ENCODE data around the gene ARHGEF18.
"Not testable (repeated sequence)": the region's sequence is repeated elsewhere in the genome, so short reads cannot be mapped to it uniquely, and the experiment has no call there.

The ARHGEF18 gene

GRCh38 chr19:7348587-7349230 lies at the start of gene ARHGEF18:
Gene ARHGEF18, plus strand, starts transcription at chr19:7348937. Its CDS starts 13,954 bp downstream, at chr19:7362891.
- DNase-seq (ENCODE audit: extremely low spot score, insufficient read length, low read depth): no peak
- peak; percentile 83 for FAIRE-seq

GRCh38 chr19:7301525-7301924 lies 47.2 kb upstream of the ARHGEF18 start:
- FAIRE-seq (no peak), DNase-seq (ENCODE audit: extremely low spot score, insufficient read length, low read depth) (no peak)

- DNase-seq (ENCODE audit: extremely low spot score, insufficient read length, low read depth): no peak
- no peak for FAIRE-seq
Observed at GRCh38 chr19:7303470-7303869, 45.3 kb upstream of the ARHGEF18 start.

DNA sequence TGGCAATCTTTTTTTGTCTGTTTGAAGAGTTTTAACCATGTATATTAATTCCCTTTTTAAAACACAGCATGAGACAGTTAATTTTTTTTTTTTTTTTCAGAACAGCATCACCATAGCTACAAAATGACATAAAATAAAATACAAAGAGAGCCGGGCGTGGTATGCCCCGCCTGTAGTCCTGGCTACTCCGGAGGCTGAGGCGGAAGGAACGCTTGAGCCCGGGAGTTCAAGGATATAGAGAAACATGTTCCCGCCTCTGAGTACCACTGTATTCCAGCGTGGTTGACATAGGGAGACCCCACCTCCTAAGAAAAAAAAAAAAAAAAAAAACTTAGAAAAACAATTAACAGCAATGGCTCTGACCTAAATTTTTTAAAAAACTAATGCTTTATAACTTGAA lies 44.5 kb upstream of the ARHGEF18 start:
- FAIRE-seq (no peak), DNase-seq (ENCODE audit: extremely low spot score, insufficient read length, low read depth) (no peak)

GRCh38 chr19:7307590-7308218 lies 41.0 kb upstream of the ARHGEF18 start:
- no peak for FAIRE-seq
- no peak for DNase-seq (ENCODE audit: extremely low spot score, insufficient read length, low read depth)

GRCh38 chr19:7308327-7308726 lies 40.4 kb upstream of the ARHGEF18 start:
- FAIRE-seq; DNase-seq (ENCODE audit: extremely low spot score, insufficient read length, low read depth): not testable (repeated sequence)

DNA sequence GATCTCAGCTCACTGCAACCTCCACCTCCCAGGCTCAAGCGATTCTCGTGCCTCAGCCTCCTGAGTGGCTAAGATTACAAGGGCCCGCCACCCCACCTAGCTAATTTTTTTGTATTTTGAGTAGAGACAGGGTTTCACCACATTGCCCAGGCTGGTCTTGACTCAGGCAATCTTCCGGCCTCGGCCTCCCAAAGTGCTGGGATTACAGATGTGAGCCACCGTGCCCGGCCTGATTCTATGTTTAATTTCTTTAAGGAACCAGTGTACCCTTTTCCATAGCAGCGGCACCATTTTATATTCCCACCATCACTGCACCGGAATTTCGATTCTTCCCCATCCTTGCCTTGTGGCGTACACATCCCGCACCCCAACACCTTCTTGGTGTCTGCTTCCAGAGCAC lies 36.8 kb upstream of the ARHGEF18 start:
- DNase-seq (ENCODE audit: extremely low spot score, insufficient read length, low read depth): no peak
- FAIRE-seq: no peak

DNA sequence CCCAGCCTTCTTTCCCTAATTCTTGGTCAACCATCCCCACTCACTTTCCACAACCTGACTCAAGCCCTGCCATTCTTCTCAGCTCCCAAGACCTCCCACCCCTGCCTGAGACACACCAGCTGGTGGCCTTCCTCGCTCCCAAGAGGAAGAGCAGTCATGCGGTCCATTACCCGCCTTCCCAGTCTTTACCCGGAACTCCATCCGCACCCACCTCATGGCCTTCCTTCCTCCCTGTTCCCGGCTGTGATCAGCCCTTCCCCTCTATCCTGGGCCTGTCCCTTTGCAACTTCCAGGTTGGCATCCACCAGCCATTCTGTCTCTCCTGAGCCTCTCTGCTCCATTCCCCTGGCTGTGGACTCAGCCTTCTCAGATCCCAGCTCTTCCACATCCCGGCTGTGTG lies 35.9 kb upstream of the ARHGEF18 start:
- DNase-seq (ENCODE audit: extremely low spot score, insufficient read length, low read depth): no peak
- FAIRE-seq: no peak

DNA sequence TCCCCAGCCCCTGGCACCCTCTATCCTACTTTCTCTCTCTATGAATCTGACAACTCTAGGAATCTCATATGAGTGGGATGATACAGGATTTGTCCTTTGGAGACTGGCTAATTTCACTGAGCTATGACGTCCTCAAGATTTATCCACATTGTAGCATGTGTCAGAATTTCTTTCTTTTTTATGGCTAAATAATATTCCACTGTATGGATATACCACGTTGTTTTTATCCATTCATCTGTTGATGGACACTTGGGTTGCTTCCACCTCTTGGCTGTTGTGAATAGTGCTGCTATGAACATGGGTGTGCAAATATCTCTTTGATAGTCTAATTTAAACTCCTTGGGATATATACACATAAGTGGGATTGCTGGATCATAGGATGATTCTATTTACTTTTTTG lies 30.6 kb upstream of the ARHGEF18 start:
- FAIRE-seq (no peak), DNase-seq (ENCODE audit: extremely low spot score, insufficient read length, low read depth) (no peak)

DNA sequence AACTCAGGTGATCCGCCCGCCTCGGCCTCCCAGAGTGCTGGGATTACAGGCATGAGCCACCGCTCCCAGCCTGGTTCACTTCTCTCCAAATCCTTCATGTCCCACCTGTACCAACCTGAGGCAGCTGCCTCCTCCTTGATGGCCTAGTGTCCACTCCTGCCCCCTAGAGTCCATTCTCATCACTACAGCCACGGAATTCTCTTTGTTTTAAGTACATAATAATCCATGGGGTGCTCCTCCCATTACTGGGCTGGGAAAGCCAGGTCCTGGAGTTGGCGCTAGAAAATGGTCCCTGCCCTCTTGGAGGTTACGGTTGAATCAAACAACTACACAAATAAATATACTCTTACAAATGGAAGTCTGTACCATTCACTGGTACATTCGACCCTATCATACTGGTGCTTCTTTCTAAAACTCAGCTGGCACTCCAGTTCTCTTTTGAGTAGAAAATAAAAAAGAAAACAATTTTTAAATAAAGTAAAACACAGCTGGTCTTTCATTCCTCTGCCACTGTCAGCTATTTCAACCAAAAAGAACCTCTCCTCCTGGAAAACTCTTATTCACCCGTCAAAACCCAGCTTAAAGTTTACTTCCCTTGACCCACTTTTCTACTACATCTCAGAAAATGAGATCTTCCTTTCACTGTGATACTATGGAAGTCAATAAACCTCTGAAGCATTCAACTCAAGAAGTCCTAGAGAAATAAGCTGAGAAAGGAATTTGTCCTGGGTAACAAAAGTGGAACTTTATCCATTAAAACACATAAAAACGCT lies 22.4 kb upstream of the ARHGEF18 start:
- FAIRE-seq: no peak
- no peak for DNase-seq (ENCODE audit: extremely low spot score, insufficient read length, low read depth)

DNA sequence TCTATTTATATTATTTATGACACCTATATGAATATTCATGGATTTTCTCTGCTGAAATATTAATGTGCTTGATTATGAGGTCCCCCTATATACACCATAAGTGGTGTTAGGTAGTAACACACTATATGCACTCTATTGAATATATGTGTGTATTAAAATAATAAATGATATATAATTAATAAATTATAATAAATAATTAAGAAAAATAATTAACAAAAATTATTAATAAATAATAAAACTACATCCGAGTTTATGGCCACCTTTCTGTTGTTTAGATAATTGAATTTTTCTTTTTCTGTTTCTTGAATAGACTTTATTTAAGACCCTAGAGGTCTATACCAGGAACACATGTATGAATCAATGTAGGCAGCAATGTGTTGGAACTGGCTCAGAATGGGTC lies 20.9 kb upstream of the ARHGEF18 start:
- DNase-seq (ENCODE audit: extremely low spot score, insufficient read length, low read depth) (no peak), FAIRE-seq (no peak)

GRCh38 chr19:7328647-7329046 lies 20.1 kb upstream of the ARHGEF18 start:
- no peak for DNase-seq (ENCODE audit: extremely low spot score, insufficient read length, low read depth)

DNA sequence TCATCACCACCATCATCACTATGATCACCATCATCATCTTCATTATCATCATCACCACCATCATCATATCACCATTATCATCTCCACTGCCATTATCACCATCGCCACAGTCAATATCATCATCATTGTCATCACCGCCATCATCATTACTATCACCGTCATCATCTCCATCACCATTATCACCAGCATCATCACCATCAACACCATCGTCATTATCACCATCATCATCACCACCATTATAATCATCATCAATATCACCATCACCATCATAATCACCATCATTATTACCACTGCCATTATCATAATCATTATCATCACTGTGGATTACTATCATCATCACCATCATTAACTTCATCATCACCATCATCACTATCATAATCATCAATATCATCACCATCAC lies 17.3 kb upstream of the ARHGEF18 start:
- no peak for DNase-seq (ENCODE audit: extremely low spot score, insufficient read length, low read depth)
- FAIRE-seq: no peak

More at GRCh38 chr19:7328647-7329046, 20.1 kb upstream of the ARHGEF18 start:
- no peak for FAIRE-seq

DNA sequence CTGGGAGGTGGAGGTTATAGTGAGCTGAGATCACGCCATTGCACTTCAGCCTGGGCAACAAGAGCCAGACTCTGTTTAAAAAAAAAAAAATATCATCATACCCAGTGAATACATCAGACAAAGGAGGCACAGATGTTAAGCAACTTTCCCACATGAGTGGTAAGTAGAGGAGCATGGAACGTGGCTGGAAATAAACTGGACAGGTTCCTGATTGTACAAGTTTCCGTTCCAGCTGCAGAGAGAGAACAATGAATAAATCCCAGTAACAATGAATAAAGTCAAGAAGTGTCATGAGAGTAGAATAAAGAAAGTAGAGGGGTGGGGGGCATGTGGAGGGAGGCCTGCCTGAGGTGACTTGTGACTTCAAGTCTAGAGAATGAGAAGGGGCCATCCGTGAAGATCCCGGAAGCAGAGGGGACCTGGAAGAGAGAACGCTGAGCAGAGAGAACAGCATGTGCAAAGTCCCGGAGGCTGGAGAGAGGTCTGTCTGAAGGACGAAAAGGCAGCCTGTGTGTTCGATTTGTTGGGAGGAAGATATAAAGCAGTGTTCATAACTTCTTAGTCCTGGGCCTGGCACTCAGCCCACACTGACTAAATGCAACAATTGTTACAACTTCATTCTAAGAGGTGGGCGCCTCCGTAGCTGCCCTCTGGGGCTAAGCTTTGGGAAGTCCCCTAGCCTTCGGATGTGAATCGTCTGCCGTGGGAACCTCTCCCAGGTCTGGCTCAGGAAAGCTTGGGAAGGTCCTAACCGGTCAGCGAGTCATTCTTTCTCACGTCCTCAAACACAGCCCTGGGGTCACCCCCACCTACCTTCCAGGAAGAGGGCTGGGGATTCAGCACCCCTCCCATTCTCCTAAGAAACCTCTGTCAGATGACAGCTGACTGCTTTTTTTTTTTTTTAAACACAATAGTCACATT lies 15.3 kb upstream of the ARHGEF18 start:
- peak; percentile 68 for FAIRE-seq
- no peak for DNase-seq (ENCODE audit: extremely low spot score, insufficient read length, low read depth)

DNA sequence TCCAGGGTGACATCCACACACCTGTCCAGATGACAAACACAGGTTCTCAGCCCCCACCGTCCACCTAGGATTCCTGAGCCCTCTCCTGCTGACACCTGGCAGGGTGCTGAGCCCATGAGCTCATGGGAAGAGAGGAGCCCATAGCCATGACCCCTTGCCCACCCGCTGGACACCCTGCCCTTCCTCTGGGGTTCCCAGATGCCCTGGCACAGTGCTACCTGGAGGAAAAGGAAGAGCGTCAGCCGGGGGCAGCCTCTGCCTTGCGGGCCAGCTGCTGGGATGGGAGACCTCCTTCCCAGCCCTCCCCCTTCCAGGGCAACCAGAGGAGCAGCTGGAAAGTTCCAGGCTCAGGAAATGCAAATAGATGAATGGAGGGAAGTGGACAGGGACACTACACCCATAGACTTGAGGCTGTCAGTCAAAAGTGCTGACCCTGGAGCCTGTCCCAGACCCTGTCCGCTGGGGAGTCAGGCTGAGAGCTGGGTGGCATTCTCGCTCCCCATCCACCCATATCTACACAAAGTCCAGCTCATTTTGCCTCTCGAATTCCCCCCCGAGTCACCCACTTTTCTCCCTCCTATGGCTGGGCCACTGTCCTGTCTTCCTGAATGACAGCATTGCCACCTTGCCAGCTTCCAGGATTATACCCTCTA lies 12.3 kb upstream of the ARHGEF18 start:
- DNase-seq (ENCODE audit: extremely low spot score, insufficient read length, low read depth): no peak
- no peak for FAIRE-seq

DNA sequence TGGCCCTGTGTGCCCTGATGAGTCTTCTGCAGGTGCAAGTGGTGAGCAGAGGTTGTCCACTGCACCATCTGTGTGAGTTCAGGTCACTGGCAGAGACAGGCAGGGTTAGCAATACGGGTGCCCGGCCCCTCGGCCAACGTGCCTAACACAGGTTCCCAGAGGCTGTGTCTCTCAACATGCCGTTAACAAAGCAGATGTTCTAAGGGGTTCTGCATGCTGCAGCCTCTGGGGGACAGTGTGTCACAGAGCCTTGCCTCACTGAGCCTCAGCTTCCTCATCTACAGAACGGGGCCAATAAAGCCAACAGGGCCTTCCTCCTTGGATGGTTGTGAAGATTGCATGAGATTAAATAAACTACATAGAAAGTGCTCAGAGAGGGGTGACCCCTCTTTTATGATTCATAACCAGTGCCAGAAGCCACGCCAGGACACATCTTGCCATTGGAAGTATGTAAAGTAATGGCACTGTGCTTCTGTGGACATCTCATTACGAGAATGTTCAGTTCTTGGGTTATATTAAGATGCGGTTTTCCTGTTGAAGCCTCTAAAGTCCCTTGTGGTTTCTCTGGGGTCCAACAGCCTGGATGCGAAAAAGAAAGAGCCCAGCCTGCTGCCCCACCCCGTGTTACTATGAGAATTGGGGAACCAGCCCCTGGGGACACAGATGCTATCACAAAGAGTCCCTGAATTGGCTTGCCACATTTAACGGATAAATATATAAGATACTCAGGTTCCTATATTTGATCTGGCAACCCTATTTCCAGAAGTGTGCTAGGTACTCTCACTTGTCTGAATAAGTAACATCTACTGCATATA lies 11.2 kb upstream of the ARHGEF18 start:
- FAIRE-seq: peak; percentile 99
- DNase-seq (ENCODE audit: extremely low spot score, insufficient read length, low read depth): no peak

GRCh38 chr19:7340959-7341837 lies 7.5 kb upstream of the ARHGEF18 start:
- FAIRE-seq (peak; percentile 94), DNase-seq (ENCODE audit: extremely low spot score, insufficient read length, low read depth) (no peak)

DNA sequence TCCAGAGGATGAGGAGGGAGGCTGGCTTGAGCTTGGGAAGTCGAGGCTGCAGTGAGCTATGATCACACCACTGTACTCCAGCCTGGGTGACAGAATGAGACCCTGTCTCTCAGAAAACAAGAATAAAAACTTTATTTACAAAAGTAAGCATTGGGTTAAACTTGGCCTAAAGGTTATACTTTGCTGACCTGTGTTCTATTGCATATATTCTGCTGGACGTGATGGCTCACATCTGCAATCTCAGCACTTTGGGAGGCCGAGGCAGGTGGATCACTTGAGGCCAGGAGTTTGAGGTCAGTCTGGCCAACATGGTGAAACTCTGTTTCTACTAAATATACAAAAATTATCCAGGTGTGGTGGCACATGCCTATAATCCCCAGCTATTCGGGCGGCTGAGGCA lies 6.6 kb upstream of the ARHGEF18 start:
- no peak for FAIRE-seq
- DNase-seq (ENCODE audit: extremely low spot score, insufficient read length, low read depth): no peak

Data from GM18507 (cell line).